Tibial nerve (tissue), 4 donors: ENCODE results near the gene RASA3. TPM values are rescaled to one million over a fixed set of nuclear protein-coding genes. Genes with fewer than 3 reads are reported as not detected.

Experiments used
- DNase-seq, 2 donors: peaks; one replicate each; pipeline ENCODE4 v3.0.0-alpha.2; 2019; ENCODE audit warnings: low spot score in 2 of 2
- H3K27ac ChIP-seq, 4 donors: fragments of 200-600 bp; sonication (generic) in 3 of 4; one replicate each; pipeline ENCODE4 v1.5.1; 2017 to 2019; ENCODE audit warnings: mild to moderate bottlenecking in 1 of 4
- H3K27me3 ChIP-seq, 2 donors: fragments of 200-600 bp; sonication (generic) in 1 of 2; one replicate each; pipeline versions ENCODE4 v1.5.1 to v1.6.0; 2017 to 2019
- H3K36me3 ChIP-seq, 3 donors: fragments of 200-600 bp; sonication (generic); one replicate each; pipeline ENCODE4 v1.5.1; 2018 to 2019
- H3K4me1 ChIP-seq, 4 donors: fragments of 200-600 bp; sonication (generic) in 3 of 4; one replicate each; pipeline ENCODE4 v1.5.1; 2017 to 2019
- H3K4me3 ChIP-seq, 4 donors: fragments of 200-600 bp; sonication (generic) in 3 of 4; one replicate each; pipeline ENCODE4 v1.5.1; 2017 to 2019; ENCODE audit warnings: mild to moderate bottlenecking in 1 of 4, moderate library complexity in 1 of 4
- H3K9me3 ChIP-seq, 4 donors: fragments of 200-600 bp; sonication (generic) in 3 of 4; one replicate each; pipeline ENCODE4 v1.5.1; 2017 to 2019
- EP300 ChIP-seq, 2 donors: sonication (generic); formaldehyde crosslinking; IDR thresholded peaks; one replicate each; pipeline ENCODE4 v1.6.1; 2017; ENCODE audit warnings: antibody characterized with exemption in 2 of 2, mild to moderate bottlenecking in 1 of 2
- POLR2A ChIP-seq, 2 donors: fragments of 450-650 bp; IDR thresholded peaks; one replicate each; pipeline ENCODE4 v1.6.1; 2017; ENCODE audit warnings: antibody characterized with exemption in 2 of 2, mild to moderate bottlenecking in 2 of 2, moderate library complexity in 2 of 2
- WGBS, 2 donors: methylation state at CpG; one replicate each; pipeline ENCODE4 v1.1.5; 2018; 5-methylcytosine and 5-hydroxymethylcytosine counted together
- total RNA-seq, 4 donors: library from RNA; depleted of rRNA; stranded (reverse); fragments of >200 nt; gene quantifications; one replicate each; pipeline ENCODE4 v1.1.0, GENCODE V29; 2016
- TF ChIP-seq, protein P1 (sequence below), 5 experiments: fragments of 200-600 bp in 3 of 5; fragments of 450-650 bp in 2 of 5; sonication (generic) in 3 of 5; IDR thresholded peaks; one replicate each; pipeline ENCODE4 v1.5.1; 2016 to 2019; ENCODE audit warnings: antibody characterized with exemption in 5 of 5, mild to moderate bottlenecking in 3 of 5, moderate library complexity in 2 of 5

Gene RASA3
- total RNA-seq, 4 donors from 2014 or later: 36.2 to 63.3 (median 46.3) TPM

DNA sequence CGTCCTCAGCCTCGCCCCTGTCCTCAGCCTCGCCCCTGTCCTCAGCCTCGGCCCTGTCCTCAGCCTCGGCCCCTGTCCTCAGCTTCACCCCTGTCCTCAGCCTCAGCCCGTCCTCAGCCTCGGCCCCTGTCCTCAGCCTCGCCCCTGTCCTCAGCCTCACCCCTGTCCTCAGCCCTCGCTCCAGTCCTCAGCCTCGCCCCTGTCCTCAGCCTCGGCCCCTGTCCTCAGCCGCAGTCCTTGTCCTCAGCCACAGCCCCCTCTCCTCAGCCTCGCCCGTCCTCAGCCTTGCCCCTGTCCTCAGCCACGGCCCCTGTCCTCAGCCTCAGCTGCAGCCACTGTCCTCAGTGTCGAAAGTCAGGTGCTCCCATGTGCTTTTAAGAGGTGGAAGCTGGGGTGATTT lies 169.0 kb downstream of the RASA3 start:
- Histone ChIP-seq H3K27ac (no peak overlapping the region), H3K27me3 (no peaks in the 10 kb centered on the region), H3K4me3 (no peak overlapping the region), H3K4me1 (no peaks in the 10 kb centered on the region), H3K36me3 (peaks cover 0 to 18% (median 0%) of the 10 kb centered on the region in 3 donors), H3K9me3 (peaks cover 0 to 12% (median 0%) of the 10 kb centered on the region in 4 donors)
- no peak for TF ChIP-seq EP300 (IDR thresholded peaks at IDR 0.05)
- TF ChIP-seq, protein P1, sequence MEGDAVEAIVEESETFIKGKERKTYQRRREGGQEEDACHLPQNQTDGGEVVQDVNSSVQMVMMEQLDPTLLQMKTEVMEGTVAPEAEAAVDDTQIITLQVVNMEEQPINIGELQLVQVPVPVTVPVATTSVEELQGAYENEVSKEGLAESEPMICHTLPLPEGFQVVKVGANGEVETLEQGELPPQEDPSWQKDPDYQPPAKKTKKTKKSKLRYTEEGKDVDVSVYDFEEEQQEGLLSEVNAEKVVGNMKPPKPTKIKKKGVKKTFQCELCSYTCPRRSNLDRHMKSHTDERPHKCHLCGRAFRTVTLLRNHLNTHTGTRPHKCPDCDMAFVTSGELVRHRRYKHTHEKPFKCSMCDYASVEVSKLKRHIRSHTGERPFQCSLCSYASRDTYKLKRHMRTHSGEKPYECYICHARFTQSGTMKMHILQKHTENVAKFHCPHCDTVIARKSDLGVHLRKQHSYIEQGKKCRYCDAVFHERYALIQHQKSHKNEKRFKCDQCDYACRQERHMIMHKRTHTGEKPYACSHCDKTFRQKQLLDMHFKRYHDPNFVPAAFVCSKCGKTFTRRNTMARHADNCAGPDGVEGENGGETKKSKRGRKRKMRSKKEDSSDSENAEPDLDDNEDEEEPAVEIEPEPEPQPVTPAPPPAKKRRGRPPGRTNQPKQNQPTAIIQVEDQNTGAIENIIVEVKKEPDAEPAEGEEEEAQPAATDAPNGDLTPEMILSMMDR (IDR thresholded peaks at IDR 0.05): no peak
- TF ChIP-seq POLR2A (IDR thresholded peaks at IDR 0.05): no peak
- DNase-seq: no peak
- WGBS, 2 donors: 86 to 91% methylated on average over 16 of the region's 16 CpGs

DNA sequence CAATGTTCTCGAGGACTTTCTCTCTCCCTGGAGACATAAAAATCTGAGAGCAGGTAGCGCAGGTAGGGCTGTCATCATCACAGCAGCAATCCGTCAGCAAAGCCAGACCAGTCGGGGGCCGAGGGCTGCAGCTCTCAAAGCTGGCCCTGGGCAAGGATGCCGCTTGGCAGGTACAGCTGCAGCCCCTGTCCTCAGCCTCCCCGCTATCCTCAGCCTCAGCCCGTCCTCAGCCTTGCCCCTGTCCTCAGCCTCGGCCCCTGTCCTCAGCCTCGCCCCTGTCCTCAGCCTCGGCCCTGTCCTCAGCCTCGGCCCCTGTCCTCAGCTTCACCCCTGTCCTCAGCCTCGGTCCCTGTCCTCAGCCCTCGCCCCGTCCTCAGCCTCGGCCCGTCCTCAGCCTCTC lies 169.4 kb downstream of the RASA3 start:
- H3K36me3 ChIP-seq: peaks cover 0 to 14% (median 0%) of the 10 kb centered on the region in 3 donors
- no peak overlapping the region for H3K27ac ChIP-seq
- TF ChIP-seq EP300 (IDR thresholded peaks at IDR 0.05) (no peak), POLR2A (IDR thresholded peaks at IDR 0.05) (no peak)
- TF ChIP-seq, protein P1 (IDR thresholded peaks at IDR 0.05): no peak
- 87 to 89% methylated on average over 17 of the region's 17 CpGs for WGBS, 2 donors
- peaks cover 0 to 12% (median 0%) of the 10 kb centered on the region in 4 donors for H3K9me3 ChIP-seq
- no peaks in the 10 kb centered on the region for H3K27me3 ChIP-seq
- H3K4me1 ChIP-seq: no peaks in the 10 kb centered on the region
- H3K4me3 ChIP-seq: no peak overlapping the region
- no peak for DNase-seq

DNA sequence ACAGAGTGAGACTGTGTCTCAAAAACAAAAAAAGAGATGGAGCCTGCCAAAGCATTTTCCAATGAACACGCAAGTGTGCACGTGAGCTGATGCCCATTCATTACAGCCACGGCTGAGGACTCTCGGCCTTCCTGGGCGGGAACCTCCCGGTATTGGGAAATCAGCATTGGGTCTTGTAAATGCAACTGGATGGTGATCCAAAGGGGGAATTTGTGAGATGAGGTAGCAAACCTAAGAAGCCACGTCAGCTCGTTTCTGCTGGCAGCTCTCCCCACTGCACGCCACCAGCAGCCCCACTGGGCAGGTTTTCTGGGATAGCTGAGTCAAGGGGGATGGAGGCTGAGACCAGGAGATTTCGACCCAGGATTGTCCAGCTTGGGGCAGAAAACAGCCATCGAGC lies 170.0 kb downstream of the RASA3 start:
- Histone ChIP-seq H3K4me3 (no peak overlapping the region), H3K27me3 (no peaks in the 10 kb centered on the region), H3K27ac (no peak overlapping the region), H3K4me1 (no peaks in the 10 kb centered on the region), H3K9me3 (peaks cover 0 to 12% (median 0%) of the 10 kb centered on the region in 4 donors), H3K36me3 (peaks cover 0 to 8% (median 0%) of the 10 kb centered on the region in 3 donors)
- WGBS, 2 donors: 90 to 93% methylated on average over 11 of the region's 11 CpGs
- DNase-seq: no peak
- TF ChIP-seq, protein P1 (IDR thresholded peaks at IDR 0.05): no peak
- no peak for TF ChIP-seq EP300 (IDR thresholded peaks at IDR 0.05)
- TF ChIP-seq POLR2A (IDR thresholded peaks at IDR 0.05): no peak

DNA sequence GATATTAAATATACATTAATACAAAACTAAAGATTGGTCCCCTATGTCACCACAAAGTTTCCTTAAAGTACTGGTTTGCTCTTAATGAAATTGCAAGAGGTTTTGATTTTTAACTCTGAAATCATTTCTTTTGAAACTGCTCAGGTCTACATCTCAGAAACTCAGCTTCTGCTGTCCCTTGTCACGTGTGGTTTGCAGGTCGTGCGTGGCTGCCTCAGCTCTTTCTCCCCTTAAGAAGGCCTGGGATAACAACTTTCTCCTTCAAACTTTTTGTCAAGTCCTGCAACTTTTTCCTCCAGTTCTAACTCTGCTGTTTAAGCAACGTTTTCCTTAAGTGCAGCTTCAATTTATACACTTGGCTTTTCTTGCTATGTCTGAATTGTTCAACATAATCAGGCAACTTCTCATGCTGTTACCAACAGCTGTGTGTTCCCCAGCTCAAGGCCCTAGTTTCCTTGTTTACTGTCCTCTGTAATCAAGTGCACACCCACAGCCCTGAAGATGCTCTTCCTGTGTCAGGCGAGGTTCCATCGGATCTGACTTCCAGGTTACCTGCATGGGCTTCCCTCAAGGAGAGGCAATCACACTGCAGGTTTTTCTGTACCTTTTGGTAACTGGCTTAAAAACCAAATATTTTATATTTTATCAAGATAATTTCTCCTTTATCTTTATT lies 172.0 kb downstream of the RASA3 start:
- Histone ChIP-seq H3K27ac (no peak overlapping the region), H3K9me3 (peaks cover 0 to 12% (median 0%) of the 10 kb centered on the region in 4 donors), H3K4me1 (no peaks in the 10 kb centered on the region), H3K36me3 (peaks cover 0 to 6% (median 0%) of the 10 kb centered on the region in 3 donors), H3K4me3 (no peak overlapping the region), H3K27me3 (no peaks in the 10 kb centered on the region)
- no peak for DNase-seq
- TF ChIP-seq, protein P1 (IDR thresholded peaks at IDR 0.05): no peak
- no peak for TF ChIP-seq POLR2A (IDR thresholded peaks at IDR 0.05)
- no peak for TF ChIP-seq EP300 (IDR thresholded peaks at IDR 0.05)
- 88 to 91% methylated on average over 6 of the region's 6 CpGs for WGBS, 2 donors

DNA sequence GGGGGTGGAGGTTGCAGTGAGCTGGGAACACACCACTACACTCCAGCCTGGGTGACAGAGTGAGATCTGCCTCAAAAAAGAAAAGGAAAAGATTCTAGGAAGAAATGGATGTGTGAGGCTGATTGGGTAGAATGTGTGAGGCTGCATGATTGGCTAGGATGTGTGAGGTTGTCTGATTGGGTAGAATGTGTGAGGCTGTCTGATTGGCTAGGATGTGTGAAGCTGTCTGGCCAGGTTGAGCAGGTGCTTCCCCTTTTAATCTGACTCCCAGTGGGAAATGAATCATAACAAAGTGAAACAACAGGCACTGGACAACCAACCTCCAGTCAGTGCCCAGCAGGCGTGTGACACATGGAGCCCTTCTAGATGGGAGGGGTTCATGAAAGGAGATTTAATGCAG lies 173.2 kb downstream of the RASA3 start:
- H3K4me3 ChIP-seq: no peak overlapping the region
- DNase-seq: no peak
- no peak overlapping the region for H3K27ac ChIP-seq
- H3K27me3 ChIP-seq: no peaks in the 10 kb centered on the region
- peaks cover 0 to 12% (median 0%) of the 10 kb centered on the region in 4 donors for H3K9me3 ChIP-seq
- TF ChIP-seq EP300 (IDR thresholded peaks at IDR 0.05): no peak
- TF ChIP-seq, protein P1 (IDR thresholded peaks at IDR 0.05): no peak
- TF ChIP-seq POLR2A (IDR thresholded peaks at IDR 0.05): no peak
- H3K36me3 ChIP-seq: peaks cover 0 to 12% (median 0%) of the 10 kb centered on the region in 3 donors
- WGBS, 2 donors: 79 to 80% methylated on average over 1 of the region's 1 CpG
- no peaks in the 10 kb centered on the region for H3K4me1 ChIP-seq
